Stimulated activated naive CD8-positive, alpha-beta T cell treated with anti-CD3 and anti-CD28 coated beads, Interleukin-15, Interleukin-2, amounts not matched to agents 100 ng/mL and 50 ng/mL, for 24 hours (primary cell): Measurements from ENCODE around the gene TM9SF3.

ENCODE experiments used
- H3K27ac Mint-ChIP-seq: one replicate; pipeline ENCODE4 v1.8.0; 2021; ENCODE audit warnings: mild to moderate bottlenecking, mixed read lengths
- H3K27me3 Mint-ChIP-seq: one replicate; pipeline ENCODE4 v1.8.0; 2021; ENCODE audit warnings: mixed read lengths
- H3K36me3 Mint-ChIP-seq: one replicate; pipeline ENCODE4 v1.8.0; 2021; ENCODE audit warnings: low read depth, mixed read lengths
- H3K4me1 Mint-ChIP-seq: one replicate; pipeline ENCODE4 v1.8.0; 2021; ENCODE audit warnings: low read depth, mixed read lengths
- H3K4me3 Mint-ChIP-seq: one replicate; pipeline ENCODE4 v1.8.0; 2021; ENCODE audit warnings: mild to moderate bottlenecking, mixed read lengths
- H3K9me3 Mint-ChIP-seq: one replicate; pipeline ENCODE4 v1.8.0; 2021; ENCODE audit warnings: mixed read lengths

The TM9SF3 gene

DNA sequence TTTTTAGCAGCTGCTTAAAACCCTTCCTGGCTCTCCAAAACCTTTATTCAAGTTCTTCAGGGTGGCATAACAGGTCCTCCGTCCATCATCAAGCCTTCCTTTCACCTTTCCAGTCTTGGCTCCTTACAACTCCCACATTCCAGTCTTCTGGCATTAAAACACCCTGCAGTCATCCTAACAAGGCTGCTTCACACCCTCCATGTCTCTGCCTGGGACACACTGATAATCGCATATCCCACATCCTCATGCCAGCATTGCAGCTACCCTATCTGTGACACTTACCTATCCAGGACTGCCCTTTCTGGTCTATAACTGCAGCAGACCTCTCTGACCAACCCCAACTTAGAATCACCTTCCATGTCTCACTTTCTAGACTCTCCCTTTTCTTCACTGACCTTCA is 70.5 kb downstream of the TM9SF3 start:
- Mint-ChIP-seq H3K36me3 (peaks cover 18% of the 10 kb centered on the region), H3K27me3 (peaks cover 43% of the 10 kb centered on the region), H3K9me3 (no peaks in the 10 kb centered on the region)

DNA sequence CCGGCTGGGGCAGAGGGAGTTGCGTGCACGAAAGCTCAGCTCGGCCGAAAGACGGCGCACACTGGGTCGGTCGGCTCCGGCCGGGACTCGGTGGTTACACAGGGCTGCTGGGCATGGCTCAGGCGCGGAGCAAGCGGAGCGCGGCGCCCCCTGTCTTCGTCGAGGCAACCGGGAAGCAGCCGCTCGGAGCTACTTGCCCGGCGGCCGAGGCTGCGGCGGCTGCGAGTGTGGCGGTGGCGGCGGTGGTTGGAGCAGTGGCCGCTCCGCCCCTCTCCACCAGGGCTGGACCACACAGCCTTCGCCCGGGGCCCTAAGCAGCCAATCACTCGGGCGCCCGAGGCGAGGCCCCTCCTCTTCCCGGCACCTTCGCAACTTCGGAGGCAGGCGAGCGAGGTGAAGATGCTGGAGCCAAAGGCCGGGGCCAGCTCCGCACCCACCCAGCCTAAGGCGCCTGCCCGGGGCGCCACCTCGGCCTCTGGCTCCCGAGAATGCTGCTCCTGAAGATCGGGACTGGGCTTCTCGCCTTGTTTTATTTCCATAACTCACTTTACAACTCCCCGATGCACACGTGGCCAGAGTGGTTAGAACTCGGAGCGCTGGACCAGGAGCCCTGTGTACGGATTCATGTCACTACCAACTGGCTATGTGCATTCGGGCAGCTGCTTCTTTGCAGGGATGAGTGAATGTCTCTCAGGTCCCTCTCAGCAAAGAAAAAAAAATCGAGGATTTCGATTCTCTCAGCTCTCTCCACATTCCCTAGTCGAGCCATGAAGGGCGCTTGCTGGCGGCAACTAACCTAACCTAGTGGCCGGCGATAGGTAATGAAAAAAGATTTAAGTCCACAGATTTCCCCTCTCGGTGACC is 72.9 kb downstream of the TM9SF3 start, which contains the start of gene TLL2:
Gene TLL2, minus strand, starts transcription at position 229 of the 864 bp plus-strand sequence. CDS start 241 bp downstream, outside the sequence.
- Mint-ChIP-seq H3K36me3 (no peaks in the 10 kb centered on the region), H3K9me3 (no peaks in the 10 kb centered on the region), H3K27me3 (peaks cover 50% of the 10 kb centered on the region), H3K4me3 (peak within 1 kb of the TSS; percentile 69), H3K27ac (no peak within 1 kb of the TSS), H3K4me1 (peaks cover 14% of the 10 kb centered on the region)

More for the DNA sequence above, 70.5 kb downstream of the TM9SF3 start:
- peaks cover 14% of the 10 kb centered on the region for H3K4me1 Mint-ChIP-seq
- no peak overlapping the region for H3K27ac Mint-ChIP-seq
- H3K4me3 Mint-ChIP-seq = no peak overlapping the region

DNA sequence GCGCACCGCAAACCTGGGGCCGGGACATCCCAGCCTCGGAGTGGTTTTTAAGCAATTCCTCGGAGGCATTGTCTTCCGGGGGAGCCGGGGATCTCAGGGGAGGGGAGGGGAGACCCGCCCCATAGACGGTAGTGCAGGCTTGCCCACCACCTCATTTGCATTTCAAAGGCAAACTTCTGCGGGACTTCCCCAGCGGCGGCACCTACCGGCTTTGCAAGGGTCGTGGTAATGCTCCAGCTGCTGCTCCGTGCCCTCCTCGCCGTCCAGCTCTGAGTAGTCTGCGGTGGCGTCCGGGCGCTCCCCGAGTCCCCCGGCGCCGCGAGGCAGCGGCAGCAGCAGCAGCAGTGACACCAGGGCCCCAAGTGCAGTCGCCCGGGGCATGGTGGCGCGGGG is 73.5 kb downstream of the TM9SF3 start:
- Mint-ChIP-seq H3K4me3 (peak overlapping the region; percentile 69), H3K36me3 (no peaks in the 10 kb centered on the region), H3K27ac (no peak overlapping the region), H3K27me3 (peaks cover 50% of the 10 kb centered on the region), H3K4me1 (peaks cover 14% of the 10 kb centered on the region), H3K9me3 (no peaks in the 10 kb centered on the region)

DNA sequence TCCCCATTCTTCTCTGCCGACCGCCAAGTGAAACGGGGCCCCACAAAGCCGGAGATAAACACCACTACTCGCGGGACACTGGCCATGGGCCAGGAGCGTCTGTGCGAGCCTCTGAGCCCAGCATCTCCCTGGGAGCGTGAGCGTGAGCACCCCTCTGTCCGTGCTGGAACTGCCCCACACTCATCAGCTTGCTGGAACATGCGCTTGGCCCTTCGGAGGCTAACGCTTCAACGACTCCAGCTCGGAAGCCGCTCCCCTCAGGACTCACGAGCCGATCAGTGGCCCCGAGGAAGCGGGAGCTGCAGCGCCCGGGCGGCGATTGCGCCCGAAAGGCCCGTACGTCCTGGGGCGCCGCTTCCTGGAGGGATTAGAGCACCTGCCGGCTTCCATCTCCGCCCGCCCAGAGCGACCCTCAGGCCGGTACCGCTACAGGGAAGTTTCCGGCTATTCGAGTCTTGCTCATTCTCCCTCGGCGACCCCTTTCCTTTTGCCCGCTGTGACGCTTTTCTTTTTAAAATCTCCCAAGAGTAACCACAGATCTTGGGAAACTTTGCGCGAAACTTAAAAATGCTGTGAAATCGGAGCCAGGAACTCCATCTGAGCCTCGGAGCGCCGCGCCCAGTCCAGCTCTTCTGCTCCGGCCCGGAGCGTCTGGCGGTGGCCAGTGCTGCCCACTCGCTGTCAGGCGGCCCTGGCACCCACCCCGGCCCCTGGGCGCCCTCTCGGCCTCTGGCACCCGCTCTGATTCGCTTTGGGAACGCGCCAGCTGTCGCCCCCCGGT is 74.1 kb downstream of the TM9SF3 start:
- H3K36me3 Mint-ChIP-seq = no peaks in the 10 kb centered on the region
- H3K27ac Mint-ChIP-seq = no peak overlapping the region
- H3K4me1 Mint-ChIP-seq = peaks cover 14% of the 10 kb centered on the region
- H3K27me3 Mint-ChIP-seq = peaks cover 50% of the 10 kb centered on the region
- H3K4me3 Mint-ChIP-seq = peak overlapping the region; percentile 69
- no peaks in the 10 kb centered on the region for H3K9me3 Mint-ChIP-seq

DNA sequence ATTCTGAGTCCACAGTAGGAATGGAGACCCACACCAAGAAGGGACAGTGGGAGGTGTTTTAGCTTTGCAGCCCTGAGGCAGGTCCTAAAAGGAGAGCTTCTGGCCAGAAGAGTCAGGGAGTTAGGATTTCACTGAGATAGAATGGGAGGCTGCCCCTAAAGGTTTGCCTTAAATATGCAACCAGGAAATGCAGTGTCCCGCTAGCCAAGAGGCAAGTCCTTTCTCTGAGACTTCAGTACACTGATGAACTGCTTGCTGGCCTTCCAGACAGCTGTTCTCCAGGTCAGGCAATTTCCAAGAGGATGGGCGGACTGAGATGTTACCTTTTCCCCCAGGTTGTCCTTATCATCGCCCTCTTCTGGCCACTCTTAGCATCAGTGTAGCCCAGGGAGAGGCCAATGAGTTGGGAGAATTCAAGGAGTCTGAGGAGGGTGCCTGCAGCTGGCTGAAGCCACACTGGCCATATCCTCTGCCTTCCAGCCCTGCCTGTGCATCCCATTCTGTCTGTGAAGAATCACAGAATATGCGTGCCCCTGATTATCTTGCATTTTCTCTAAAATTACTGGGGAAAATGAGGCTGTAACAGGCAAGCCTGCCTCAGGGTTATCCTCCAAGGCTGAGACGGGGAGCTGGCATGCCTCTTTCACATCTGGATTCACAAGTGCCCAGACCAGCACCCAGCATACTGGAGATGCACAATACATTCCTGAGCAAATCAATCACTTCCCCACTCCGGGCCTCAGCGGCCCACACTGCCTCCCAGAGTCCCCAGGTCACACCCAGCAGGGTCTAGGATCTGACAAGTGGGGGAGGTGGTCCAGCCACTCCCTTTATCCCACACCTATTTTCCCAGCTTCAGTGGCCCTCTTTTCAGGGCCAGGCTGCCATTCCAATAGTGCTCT is 75.5 kb downstream of the TM9SF3 start:
- no peaks in the 10 kb centered on the region for H3K36me3 Mint-ChIP-seq
- H3K27me3 Mint-ChIP-seq = peaks cover 44% of the 10 kb centered on the region
- H3K9me3 Mint-ChIP-seq = no peaks in the 10 kb centered on the region
- H3K27ac Mint-ChIP-seq = no peak overlapping the region
- H3K4me3 Mint-ChIP-seq = no peak overlapping the region
- H3K4me1 Mint-ChIP-seq = peaks cover 14% of the 10 kb centered on the region

DNA sequence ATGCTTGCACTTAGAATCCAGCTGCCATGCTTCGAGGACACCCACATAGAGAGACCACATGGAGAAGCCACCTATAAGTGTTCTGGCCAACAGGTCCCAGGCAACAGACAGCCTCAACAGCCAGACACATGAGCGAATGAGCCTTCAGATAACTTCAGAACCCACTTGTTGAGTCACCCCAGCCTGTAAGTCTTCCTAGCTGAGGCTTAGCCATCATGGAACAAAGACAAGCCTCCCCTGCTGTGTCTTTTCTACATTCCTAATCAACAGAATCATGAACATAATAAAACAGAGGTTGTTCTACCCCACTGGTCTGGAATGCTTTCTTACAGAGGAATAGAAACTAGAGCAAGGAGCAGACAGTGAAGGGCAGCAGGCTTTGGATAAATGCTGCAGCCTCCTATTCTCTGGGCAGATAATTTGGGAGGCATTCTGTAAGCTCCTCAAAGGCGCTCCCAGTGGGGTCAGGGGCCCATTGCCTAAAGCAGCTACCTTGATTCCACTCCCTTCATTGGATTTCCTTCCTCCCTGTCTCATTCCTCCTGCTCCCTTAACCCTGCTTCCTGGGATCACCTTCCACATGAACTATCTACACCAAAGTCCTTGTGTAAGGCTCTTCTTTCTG is 77.7 kb downstream of the TM9SF3 start:
- Mint-ChIP-seq H3K4me1 (peaks cover 2% of the 10 kb centered on the region), H3K36me3 (no peaks in the 10 kb centered on the region), H3K27me3 (peaks cover 23% of the 10 kb centered on the region), H3K9me3 (no peaks in the 10 kb centered on the region), H3K4me3 (no peak overlapping the region), H3K27ac (no peak overlapping the region)

DNA sequence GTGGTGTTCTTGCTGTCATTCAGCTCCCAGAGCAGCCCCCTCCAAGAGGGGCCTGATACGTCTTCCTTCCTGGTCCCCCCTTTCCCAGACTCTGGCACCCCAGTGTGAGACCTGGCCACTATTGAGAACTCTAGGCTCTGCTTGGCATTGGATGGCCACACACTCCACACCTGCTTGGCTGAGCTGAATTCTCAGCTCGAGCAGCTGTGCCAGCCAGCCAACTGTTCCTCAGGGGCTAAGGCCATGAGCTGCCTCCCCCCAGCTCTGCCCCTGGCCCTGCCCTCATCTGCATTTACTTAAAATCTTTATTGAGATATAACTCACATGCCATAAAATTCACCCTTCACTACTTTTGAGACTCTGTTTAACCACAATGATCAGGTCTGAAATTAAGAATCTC is 79.8 kb downstream of the TM9SF3 start:
- Mint-ChIP-seq H3K4me1 (no peaks in the 10 kb centered on the region), H3K27ac (no peak overlapping the region), H3K9me3 (no peaks in the 10 kb centered on the region), H3K36me3 (no peaks in the 10 kb centered on the region), H3K27me3 (peaks cover 13% of the 10 kb centered on the region), H3K4me3 (no peak overlapping the region)

DNA sequence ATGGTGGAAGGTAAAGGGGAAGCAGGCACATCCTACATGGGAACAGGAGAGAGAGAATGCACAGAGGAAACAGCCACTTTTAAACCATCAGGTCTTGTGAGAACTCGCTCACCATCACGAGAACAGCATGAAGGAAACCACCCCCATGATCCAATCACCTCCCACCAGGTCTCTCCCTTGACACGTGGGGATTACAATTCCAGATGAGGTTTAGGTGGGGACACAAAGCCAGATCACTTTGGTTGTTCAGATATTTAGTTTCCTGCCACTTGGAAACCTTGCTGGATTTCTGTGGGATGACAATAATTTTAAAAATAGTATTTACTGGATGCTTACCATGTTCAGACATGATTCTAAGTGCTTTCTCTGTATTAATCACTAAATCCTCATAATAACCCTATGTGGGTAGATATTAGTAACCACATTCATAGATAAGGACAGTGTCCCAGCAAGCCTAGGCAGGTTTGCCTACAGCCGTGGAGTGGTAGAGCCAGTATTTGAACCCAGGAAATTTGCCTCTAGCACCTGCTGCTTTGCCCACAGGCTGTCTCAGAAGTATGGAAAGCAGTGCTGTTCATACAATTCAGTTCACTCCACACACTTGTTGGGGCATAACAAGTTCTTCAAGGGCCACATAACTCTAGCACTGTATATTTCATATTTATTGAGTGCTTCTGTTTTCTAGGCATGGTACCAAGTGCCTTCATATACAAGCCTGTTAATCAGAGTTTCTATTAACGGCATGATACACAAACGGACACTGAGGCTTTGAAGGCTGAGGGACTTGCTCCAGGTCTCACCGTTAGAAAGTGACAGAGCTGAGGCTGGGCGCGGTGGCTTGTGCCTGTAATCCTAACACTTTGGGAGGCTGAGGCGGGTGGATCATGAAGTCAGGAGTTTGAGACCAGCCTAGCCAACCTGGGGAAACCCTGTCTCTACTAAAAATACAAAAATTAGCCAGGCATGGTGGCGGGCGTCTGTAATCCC is 81.4 kb downstream of the TM9SF3 start:
- H3K9me3 Mint-ChIP-seq = no peaks in the 10 kb centered on the region
- H3K27me3 Mint-ChIP-seq = no peaks in the 10 kb centered on the region
- no peak overlapping the region for H3K4me3 Mint-ChIP-seq
- H3K36me3 Mint-ChIP-seq = no peaks in the 10 kb centered on the region
- H3K27ac Mint-ChIP-seq = no peak overlapping the region
- no peaks in the 10 kb centered on the region for H3K4me1 Mint-ChIP-seq

DNA sequence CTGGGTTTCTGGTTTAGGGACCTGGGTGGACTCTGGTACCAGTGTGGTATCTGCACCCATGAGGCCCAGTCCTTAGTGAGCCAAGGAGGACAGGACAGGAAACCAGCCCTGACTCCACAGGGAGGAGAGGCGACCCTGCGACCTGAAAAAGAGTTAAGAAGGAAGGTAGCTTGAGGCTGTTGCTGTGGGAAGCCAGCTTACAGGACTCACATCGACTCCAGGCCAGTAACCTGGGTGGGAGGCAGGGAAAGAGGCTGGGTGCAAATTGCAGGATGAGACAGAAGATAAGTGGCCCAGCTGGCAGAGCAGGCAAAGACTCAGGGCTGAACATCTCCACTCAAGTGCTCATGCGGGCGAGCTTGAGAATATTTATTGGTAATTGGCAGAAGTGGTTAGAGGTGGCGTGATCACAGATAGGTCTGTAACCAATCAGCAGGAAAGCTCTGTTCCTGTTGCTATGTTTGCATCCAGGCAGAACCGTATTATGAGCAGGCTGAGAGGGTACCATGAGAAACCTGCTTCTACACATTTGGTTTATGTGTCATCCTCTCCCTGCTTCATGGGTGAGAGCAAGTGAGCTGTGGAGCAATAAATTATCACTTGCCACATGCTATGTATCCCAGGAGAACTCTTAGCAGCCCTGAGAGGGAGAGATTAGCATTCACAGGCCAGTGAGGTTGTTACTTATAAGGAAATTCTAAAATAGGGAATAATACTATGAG is 84.1 kb downstream of the TM9SF3 start:
- peaks cover 8% of the 10 kb centered on the region for H3K27me3 Mint-ChIP-seq
- no peak overlapping the region for H3K27ac Mint-ChIP-seq
- no peaks in the 10 kb centered on the region for H3K9me3 Mint-ChIP-seq
- H3K4me1 Mint-ChIP-seq = no peaks in the 10 kb centered on the region
- H3K36me3 Mint-ChIP-seq = no peaks in the 10 kb centered on the region
- H3K4me3 Mint-ChIP-seq = no peak overlapping the region

DNA sequence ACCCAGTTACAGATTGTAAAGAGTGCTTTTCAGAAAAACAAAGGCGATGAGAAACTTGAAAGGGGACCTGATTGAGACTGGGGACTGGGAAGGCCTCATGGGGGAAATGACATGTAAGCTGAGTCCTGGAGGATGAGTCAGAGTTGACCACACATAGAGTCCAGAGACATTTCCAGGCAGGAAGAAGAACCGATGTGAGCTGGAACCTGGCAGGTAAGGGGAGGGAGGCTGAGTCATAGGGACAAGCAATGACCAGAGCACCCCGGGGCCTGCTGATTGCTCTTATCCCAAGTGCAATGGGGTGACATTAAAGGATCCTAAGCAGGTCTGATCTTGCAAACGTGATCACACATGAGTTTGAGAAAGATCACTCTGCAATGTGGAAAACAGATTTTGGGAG is 84.8 kb downstream of the TM9SF3 start:
- Mint-ChIP-seq H3K4me1 (no peaks in the 10 kb centered on the region), H3K27me3 (peaks cover 13% of the 10 kb centered on the region), H3K27ac (no peak overlapping the region), H3K36me3 (no peaks in the 10 kb centered on the region), H3K9me3 (no peaks in the 10 kb centered on the region), H3K4me3 (no peak overlapping the region)

DNA sequence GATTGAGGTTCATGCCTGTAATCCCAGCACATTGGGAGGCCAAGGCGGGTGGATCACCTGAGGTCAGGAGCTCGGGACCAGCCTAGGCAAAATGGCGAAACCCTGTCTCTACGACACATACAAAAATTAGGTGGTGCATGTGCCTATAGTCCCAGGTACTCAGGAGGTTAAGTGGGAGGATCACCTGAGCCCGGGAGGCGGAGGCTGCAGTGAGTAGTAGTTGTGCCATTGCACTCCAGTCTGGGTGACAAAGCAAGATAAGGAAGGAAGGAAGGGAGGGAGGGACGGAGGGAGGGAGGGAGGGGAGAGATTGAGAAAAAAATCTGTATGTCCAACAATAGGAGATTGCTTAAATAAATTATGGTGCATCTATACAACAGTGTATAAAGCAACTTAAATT is 86.3 kb downstream of the TM9SF3 start:
- H3K36me3 Mint-ChIP-seq = no peaks in the 10 kb centered on the region
- H3K27me3 Mint-ChIP-seq = peaks cover 15% of the 10 kb centered on the region
- H3K9me3 Mint-ChIP-seq = no peaks in the 10 kb centered on the region
- H3K4me1 Mint-ChIP-seq = no peaks in the 10 kb centered on the region
- no peak overlapping the region for H3K27ac Mint-ChIP-seq
- no peak overlapping the region for H3K4me3 Mint-ChIP-seq

DNA sequence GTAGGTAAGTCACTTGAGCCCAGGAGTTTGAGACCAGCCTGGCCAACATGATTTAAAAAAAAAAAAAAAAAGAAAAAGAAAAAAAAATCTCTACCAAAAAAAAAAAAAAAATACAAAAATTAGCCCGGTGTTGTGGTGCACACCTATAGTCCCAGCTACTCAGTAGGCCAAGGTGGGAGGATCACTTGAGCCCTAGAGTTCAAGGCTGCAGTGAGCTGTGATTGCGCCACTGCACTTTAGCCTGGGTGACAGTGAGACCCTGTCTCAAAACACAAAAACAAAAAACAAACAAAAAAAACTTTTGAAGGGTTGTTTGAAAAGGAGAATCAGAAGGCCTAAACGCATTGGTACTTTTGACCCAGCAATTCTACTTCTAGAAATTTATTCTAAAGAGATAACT is 86.8 kb downstream of the TM9SF3 start:
- Mint-ChIP-seq H3K4me1 (no peaks in the 10 kb centered on the region), H3K4me3 (no peak overlapping the region), H3K27ac (no peak overlapping the region)

DNA sequence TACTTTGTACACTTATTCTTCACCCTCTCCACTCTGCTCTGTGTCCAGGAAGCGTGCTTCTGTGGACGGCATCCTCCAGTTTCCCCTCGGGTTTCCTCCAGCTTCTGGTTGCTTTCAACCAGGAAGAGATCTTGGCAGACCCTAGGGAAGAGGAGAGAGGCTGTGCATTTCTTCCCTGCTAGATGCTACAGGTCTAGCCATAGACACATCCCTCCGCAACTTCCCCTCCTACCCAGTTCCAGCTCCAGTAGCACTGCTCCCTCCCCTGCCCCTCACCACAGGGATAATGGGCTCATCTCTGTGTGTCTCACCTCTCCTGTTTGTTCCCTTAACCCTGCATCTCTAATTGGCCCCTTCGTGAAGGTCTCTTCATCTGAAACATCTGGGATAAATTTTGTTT is 89.4 kb downstream of the TM9SF3 start:
- Mint-ChIP-seq H3K27me3 (peaks cover 23% of the 10 kb centered on the region), H3K27ac (no peak overlapping the region), H3K4me1 (no peaks in the 10 kb centered on the region), H3K9me3 (no peaks in the 10 kb centered on the region), H3K36me3 (no peaks in the 10 kb centered on the region), H3K4me3 (no peak overlapping the region)

More for the DNA sequence above, 86.8 kb downstream of the TM9SF3 start:
- no peaks in the 10 kb centered on the region for H3K9me3 Mint-ChIP-seq
- peaks cover 18% of the 10 kb centered on the region for H3K27me3 Mint-ChIP-seq
- H3K36me3 Mint-ChIP-seq = no peaks in the 10 kb centered on the region
